Activated CD4-positive, alpha-beta T cell treated with anti-CD3 and anti-CD28 coated beads, Interleukin-10, Interleukin-2, amounts not matched to agents 100 ng/mL and 50 ng/mL, durations not matched to agents 16 hours and 8 hours (primary cell): ENCODE results near the gene TMEM151A.
A peak's percentile ranks its signal among the peaks of the same experiment; 100 is the strongest.
"Not testable (repeated sequence)": the region's sequence is repeated elsewhere in the genome, so short reads cannot be mapped to it uniquely, and the experiment has no call there.

ENCODE experiments used
- DNase-seq: peaks from one replicate; pipeline ENCODE4 v3.0.0-alpha.2; 2020

Gene TMEM151A

GRCh38 chr11:66310803-66311440 is 19.2 kb downstream of the TMEM151A start:
- DNase-seq = not testable (repeated sequence)

DNA sequence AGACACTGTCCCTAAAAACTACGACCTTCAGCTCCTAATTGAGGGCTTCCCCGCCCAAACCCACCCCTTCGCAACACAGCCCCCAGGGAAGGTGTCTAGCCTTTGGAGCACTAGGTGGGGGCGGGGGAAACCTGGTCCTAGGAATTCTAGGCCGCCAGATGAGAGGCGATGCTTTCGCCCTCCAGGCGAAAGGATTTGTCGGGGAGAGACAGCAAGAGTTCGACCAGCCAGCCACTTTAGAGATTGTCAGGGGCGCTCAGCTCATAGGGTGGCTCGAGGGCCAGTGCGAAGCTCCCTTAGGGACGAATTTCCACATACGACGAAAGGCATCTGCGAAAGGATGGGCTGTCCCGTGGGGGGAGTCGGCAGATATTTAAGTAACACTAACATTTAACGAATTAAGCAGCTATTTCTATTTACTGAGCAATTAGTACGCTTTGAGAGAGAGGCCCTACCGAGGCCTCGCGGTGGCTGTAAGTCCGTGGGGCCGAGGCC is 19.8 kb downstream of the TMEM151A start:
- no peak for DNase-seq

GRCh38 chr11:66311965-66312548 is 20.4 kb downstream of the TMEM151A start:
- DNase-seq = peak; percentile 96

GRCh38 chr11:66312549-66313320 is 21.0 kb downstream of the TMEM151A start:
- DNase-seq = peak; percentile 97

DNA sequence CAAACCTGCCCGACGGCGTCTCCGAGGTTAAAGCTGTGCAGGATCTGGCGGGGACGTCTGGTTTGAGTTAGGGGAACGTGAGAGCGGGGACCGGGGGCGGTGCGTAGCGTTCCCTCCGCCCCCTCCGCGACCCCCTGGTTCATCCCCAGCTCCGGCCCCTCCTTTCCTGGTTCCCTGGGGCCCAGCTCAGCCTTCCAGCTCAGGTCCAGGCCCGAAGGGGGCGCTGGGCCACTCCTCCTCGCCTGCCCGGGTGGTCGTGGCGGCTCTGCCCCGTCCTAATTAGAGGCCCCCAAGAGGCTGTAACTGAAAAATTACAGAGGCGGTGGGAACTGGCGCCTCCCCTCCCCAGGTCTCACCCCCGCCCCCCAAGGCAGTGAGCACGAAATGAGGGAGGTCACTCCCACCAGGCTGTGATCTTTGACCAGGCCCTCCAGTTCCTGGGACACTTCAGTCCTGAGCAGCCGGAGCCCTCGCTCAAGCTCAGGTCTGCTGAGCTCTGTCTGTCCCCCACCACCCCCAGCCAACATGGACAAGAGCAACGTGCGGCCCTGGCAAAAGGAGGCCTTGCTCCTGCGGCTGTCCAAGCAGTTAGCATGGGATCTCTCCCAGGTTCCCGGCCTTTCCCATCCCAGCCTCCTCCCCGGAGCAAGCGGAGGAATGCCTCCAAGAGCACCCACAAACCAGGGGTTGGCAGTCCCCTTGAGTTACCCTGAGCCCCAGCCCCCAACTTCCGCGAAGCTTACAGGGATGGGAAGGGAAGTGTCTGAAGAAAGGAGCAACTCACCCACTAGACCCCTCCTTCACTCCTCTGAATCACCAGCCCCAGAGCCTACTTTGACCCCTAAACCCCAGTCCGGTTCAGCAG is 21.9 kb downstream of the TMEM151A start:
- no peak for DNase-seq

DNA sequence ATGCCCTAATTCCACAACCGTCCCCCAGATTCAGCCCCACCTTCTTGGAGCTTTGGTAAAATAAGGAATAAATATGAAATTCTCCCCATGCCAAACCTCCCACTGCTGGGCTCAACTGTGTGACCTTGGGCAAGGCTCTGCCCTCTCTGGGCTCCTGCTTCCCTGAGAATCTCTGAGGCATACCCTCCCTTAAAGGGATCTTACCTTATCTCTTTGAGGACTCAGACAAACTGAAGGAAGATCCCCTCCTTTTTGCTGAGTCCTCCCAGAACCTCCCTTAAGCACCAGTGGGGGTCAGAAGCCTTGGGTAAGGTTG is 22.4 kb downstream of the TMEM151A start:
- DNase-seq = no peak

DNA sequence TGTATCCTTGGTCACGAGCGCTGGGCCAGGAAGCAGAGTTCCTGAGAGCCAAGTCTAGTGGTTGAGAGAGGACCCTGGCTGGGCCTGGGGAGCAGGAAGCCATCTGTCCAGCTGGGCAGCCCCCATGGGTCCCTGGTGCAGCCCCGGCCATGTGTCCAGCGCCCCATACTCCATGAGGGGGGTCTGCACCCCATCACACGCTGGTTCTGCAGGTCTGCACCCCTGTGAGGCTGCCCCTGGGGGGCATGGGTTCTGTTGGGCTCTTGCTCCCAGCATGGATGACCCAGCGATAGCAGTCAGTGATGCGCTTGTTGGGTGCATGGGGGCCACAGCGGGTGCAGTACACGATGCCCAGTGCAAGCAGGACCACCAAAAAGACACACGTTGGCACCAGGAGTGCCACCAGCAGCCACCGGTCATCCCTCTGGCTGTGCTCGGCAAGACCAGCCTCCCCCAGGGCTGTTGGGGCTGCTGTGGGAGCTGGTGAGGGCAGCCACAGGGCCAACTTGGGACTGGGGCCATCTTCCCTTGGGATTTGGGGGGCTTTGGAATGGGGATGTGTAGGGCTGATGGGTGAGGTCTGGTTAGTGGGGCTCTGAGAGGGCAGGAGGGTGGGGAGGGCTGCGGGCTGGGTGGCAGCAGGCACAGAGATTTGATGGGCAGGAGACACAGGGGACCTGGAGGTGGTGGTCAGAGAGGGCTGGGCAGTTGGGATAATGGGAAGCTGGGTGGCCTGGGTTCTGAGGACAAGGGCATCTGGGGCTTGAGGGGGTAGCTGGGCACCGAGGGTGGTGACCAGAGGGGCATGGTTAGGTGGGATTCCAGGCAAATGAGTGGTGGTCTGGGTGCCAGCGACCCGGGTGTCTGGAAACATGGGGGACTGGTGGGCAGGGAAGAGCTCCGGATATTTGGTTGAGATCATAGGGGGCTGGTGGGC is 23.1 kb downstream of the TMEM151A start:
- no peak for DNase-seq

GRCh38 chr11:66315498-66315885 is 23.8 kb downstream of the TMEM151A start:
- no peak for DNase-seq

DNA sequence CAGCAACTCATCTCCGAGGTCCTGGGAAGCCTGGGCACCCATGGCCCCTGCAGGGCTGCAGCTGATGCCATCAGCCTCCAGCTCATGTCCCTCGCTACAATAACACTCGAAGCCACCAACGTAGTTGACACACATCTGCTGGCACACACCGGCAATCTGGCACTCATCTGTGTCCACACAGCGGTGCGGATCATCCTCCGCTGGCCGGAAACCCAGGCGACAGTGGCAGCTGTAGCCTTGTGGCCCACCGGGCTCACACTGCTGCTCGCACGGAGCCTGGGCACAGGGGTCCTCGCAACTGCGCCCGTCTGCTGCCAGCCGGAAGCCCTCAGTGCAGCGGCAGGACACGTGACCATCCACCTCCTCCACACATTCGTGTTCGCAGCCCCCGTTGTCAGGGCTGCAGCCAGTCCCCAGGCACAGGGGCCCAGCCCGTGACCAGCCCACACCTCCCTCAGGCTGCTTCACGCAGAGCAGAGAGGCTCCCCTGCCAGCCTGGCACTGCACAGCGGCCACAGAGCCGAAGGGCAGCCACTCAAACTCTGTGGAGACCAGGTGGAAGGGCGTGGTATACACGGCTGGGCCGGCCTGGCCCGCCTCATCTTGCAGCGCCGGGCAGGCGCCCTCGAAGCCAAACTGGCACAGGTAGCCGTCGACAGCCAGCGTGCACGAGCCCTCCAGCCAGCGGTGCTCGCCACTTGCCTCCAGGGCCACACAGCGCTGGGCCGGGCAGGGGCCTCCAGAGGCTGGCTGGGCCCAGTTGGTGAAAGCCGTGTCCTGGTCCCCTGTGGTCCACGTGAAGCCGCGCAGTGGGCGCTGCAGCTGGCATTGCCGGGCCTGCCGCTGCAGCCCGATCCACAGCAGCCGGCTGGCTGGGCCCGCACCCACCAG is 24.5 kb downstream of the TMEM151A start:
- no peak for DNase-seq

GRCh38 chr11:66316849-66317251 is 25.2 kb downstream of the TMEM151A start, which contains the start of gene CD248:
CD248 (minus strand) TSS chr11:66317044; CDS start chr11:66317027, 17 bp downstream.
- DNase-seq = no peak

GRCh38 chr11:66317322-66317722 is 25.6 kb downstream of the TMEM151A start:
- DNase-seq = no peak

GRCh38 chr11:66317723-66318599 is 26.3 kb downstream of the TMEM151A start:
- DNase-seq = no peak

- no peak for DNase-seq
Observed at GRCh38 chr11:66318600-66318970, 26.9 kb downstream of the TMEM151A start.

- DNase-seq = not testable (repeated sequence)
Observed at GRCh38 chr11:66320289-66320688, 28.6 kb downstream of the TMEM151A start.

DNA sequence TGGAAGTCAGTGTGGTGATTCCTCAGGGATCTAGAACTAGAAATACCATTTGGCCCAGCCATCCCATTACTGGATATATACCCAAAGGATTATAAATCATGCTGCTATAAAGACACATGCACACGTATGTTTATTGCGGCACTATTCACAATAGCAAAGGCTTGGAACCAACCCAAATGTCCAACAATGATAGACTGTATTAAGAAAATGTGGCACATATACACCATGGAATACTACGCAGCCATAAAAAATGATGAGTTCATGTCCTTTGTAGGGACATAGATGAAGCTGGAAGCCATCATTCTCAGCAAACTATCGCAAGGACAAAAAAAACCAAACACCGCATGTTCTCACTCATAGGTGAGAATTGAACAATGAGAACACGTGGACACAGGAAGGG is 29.1 kb downstream of the TMEM151A start:
- not testable (repeated sequence) for DNase-seq

- DNase-seq = no peak
Observed at GRCh38 chr11:66321606-66322005, 29.9 kb downstream of the TMEM151A start.

- no peak for DNase-seq
Observed at GRCh38 chr11:66322732-66323427, 31.2 kb downstream of the TMEM151A start.

- no peak for DNase-seq
Observed at GRCh38 chr11:66323684-66324083, 32.0 kb downstream of the TMEM151A start.

DNA sequence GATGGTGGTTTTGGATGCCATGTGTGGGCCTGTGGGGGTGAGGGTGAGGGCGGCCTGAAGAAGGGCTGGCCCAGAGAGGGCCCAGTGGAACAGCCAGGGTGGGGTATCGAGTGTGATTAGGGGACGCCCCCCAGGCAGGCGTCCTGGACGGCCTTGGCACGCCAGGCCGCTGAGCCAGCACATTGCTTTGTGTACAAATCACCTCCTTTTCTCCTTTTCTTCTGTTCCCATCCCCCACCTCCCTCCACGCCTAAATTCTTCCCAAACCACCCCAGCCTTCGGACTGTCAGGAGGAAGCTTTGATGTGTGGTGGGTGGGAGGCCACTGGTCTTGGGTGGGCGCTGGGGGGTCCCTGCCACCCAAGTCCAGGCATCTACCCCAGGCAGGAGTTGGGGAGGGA is 33.0 kb downstream of the TMEM151A start:
- DNase-seq = no peak
